Dedifferentiated amniotic fluid mesenchymal stem cell (primary cell): Measurements from ENCODE around the gene BCL2L14.
"Not testable (repeated sequence)": the region's sequence is repeated elsewhere in the genome, so short reads cannot be mapped to it uniquely, and the experiment has no call there.

Experiments used
- DNase-seq: peaks from one replicate; pipeline ENCODE4 v3.0.0-alpha.2; 2016; ENCODE audit errors: extremely low spot score

BCL2L14 gene

DNA sequence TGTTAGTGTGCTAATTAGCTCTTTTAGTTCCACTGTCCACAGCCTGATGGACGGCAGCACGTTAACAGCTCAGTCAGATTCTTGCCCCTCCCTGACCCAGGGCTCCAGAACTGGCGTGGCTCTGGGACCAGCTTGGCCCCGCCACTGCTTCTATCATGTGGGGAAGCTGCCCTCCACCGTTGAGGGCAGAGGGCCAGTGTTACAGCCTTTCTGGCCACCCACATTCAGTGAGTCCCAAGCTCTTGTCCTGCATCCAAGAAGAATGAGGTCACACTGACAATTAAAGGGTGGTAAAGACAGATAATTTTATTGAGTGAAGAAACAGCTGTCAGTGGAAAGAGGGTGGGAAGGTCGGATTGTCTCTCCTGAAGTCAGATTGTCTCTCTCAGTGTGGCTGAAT is 36.9 kb downstream of the BCL2L14 start:
- DNase-seq: no peak

DNA sequence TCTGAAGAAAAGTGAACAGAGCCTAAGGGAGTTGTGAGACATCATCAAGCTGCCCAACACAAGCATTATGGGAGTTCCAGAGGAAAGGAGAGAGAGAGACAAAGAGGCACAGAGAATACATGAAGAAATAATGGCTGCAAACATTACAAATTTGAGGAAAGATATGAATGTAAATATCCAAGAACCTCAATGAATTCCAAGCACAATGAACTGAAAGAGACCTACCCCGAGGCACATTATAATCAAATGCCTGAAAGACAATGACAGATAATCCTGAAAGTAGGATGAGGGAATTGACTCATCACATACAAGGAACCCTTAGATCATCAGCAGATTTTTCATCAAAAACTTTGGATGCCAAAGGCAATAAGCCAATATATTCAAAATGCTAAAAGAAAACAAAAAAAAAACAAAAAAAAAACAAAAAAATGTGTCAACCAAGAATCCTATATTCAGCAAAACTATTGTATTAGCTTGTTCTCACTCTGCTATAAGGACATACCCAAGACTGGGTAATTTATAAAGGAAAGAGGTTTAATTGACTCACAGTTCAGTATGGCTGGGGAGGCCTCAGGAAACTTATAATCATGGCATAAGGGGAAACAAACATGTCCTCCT is 37.8 kb downstream of the BCL2L14 start:
- no peak for DNase-seq

DNA sequence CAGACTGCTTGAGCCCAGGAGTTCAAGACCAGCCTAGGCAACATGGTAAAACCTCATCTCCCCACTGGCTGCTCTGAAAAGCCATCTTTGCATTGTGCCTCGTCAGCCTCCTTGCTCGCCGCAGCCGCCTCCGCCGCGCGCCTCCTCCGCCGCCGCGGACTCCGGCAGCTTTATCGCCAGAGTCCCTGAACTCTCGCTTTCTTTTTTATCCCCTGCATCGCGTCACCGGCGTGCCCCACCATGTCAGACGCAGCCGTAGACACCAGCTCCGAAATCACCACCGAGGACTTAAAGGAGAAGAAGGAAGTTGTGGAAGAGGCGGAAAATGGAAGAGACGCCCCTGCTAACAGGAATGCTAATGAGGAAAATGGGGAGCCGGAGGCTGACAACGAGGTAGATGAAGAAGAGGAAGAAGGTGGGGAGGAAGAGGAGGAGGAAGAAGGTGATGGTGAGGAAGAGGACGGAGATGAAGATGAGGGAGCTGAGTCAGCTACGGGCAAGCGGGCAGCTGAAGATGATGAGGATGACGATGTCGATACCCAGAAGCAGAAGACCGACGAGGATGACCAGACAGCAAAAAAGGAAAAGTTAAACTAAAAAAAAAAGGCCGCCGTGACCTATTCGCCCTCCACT is 40.3 kb downstream of the BCL2L14 start:
- DNase-seq: not testable (repeated sequence)

DNA sequence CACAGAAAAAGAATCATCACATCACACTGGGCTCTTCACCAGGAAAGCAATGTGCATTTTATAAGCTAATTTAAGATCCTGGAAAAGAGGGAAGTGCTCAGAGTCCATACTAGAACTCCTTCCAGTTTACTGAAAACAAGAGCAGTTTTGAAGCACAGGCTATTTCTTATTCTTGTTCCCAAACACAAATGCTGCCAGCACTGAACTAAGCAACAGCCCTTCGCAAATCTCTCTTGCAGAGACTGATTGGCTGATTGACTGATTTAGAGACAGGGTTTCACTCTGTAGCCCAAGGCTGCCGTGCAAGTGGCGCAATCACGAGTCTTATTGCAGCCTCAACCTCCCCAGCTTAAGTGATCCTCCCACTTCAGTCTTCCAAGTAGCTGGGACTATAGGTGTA is 44.8 kb downstream of the BCL2L14 start:
- DNase-seq: no peak

GRCh38 chr12:12116677-12117076 is 45.9 kb downstream of the BCL2L14 start:
- no peak for DNase-seq

GRCh38 chr12:12121061-12121460 is 50.3 kb downstream of the BCL2L14 start:
- no peak for DNase-seq

GRCh38 chr12:12123036-12123604 is 52.4 kb downstream of the BCL2L14 start:
- DNase-seq: no peak

GRCh38 chr12:12126551-12126950 is 55.8 kb downstream of the BCL2L14 start:
- DNase-seq: no peak

DNA sequence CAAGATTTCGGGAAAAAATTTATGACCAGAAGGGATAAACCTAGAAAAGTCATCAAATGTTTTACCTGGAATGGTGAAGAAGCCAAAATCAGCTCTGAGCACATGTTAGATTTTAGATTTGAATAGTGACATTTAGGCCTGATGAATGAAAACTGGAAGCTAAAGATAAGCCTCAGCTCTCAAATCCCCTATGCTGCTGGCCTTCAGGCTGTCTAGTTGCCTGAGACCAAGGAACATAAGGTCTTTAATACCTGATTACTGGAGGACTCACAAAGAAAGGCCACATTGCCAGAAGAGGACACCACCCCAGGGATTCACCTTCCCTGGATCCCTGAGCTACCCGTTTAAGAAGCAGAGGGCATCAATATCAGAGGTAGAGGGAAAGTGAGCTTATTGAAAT is 56.6 kb downstream of the BCL2L14 start:
- no peak for DNase-seq

DNA sequence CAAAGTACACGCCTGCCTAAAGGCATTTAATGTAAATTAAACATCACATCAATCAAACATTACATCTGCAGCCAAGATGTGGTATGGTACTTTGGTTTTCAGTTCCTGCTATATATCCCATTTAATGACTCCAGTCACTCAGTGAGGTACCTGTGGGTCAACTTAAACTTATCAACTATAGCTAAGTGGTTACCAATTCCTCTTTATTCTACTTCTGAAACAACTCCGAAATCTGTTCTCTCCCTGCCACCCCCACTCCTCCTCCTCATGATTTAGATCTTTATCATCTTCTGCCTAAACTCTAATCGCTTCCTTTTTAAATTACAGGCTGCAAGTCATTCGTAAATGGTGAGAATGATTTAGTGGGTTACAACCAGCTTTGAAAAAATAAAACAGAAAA is 57.9 kb downstream of the BCL2L14 start:
- no peak for DNase-seq

DNA sequence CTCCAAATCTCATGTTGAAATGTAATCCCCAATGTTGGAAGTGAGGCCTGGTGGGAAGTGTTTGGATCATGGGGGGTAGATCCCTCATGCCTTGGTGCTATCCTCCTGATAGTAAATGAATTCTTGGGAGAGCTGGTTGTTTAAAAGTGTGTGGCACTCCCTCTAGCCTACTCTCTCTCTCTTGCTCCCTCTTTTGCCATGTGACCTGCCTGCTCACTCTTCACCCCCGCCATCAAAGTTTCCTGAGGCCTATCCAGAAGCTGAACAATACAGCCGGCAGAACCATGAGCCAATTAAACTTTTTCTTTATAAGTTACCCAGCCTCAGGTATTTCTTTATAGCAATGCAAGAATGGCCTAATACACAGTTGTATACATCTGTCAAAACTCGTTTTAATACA is 62.5 kb downstream of the BCL2L14 start:
- no peak for DNase-seq

DNA sequence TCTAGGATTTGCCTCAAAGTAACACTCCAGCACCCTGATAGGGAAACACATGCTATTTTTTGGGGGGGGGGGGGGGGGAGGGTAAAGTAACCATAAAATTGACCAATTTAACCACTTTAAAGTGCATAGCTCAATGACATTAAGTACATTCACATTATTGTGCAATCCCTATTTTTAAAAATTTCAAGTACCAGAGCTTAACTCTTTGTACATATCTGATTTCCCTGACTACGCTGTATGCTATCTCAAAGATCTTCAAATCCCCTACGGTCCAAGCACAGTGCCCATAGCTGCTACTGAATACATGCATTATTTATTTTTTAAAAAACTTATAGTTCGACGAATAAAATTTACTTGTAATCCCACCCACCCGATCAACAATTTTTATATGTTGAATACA is 63.0 kb downstream of the BCL2L14 start:
- no peak for DNase-seq

GRCh38 chr12:12138203-12139154 is 67.7 kb downstream of the BCL2L14 start:
- DNase-seq: no peak

DNA sequence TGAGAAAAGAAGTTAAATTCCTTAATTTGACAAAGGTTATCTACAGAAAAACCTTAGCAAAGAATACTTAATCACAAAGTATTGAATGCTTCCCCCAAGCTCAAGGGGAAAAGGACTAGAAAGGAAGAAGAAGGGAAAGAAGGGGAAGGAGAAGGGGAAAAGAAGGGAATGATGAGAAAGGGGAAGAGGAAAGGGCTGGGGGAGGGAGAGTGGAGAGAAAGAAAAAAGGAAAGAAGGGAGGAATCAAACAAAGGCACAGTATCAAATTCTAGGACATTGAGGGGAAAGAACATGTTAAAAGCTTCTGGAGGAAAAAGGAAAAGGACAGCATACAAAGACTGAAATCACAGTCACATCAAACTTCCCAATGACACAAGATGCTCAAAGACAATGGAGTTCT is 70.3 kb downstream of the BCL2L14 start:
- no peak for DNase-seq

DNA sequence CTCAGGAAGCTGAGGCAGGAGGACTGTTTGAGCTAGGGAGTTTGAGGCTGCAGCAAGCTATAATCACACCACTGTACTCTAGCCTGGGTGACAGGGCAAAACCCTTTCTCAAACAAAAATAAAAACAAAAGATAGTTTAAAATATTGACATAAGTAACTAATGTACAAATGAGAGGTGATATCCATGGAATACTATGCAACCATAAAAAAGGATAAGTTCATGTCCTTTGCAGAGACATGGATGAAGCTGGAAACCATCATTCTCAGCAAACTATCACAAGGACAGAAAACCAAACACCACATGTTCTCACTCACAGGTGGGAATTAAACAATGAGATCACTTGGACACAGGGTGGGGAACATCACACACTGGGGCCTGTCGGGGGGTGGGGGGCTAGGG is 73.8 kb downstream of the BCL2L14 start:
- not testable (repeated sequence) for DNase-seq

- DNase-seq: no peak
Observed at GRCh38 chr12:12147111-12147510, 76.4 kb downstream of the BCL2L14 start.
